SU-DHL-6 (cell line): Measurements from ENCODE around the gene PLEKHH2.

Experiments used
- CTCF ChIP-seq: fragments of 200-600 bp; sonication (generic); IDR thresholded peaks from one replicate; pipeline ENCODE4 v1.5.1; 2017; ENCODE audit warnings: antibody characterized with exemption, mild to moderate bottlenecking, low read length, moderate library complexity; ENCODE audit not compliant: insufficient read depth, poor library complexity, severe bottlenecking
- EZH2phosphoT487 ChIP-seq: fragments of 200-600 bp; sonication (generic), shearing (Covaris generic); conservative IDR thresholded peaks from 2 replicates; pipeline ENCODE4 v1.6.1; 2018; ENCODE audit warnings: mild to moderate bottlenecking, antibody characterized with exemption, low read length, moderate library complexity, mixed read lengths

GRCh38 chr2:43794956-43795355, 157.9 kb downstream of the PLEKHH2 start:
- TF ChIP-seq CTCF (no peak), EZH2phosphoT487 (no peak)
